AG04450 (cell line): ENCODE results near the gene GAS6. TPM values are rescaled to one million over a fixed set of nuclear protein-coding genes. Genes with fewer than 3 reads are reported as not detected.

Experiments used
- CTCF ChIA-PET: fragments of 300-600, 350-600 bp; formaldehyde crosslinking; extraction: SDS; loops from one replicate; lab custom pipeline; 2022; ENCODE audit warnings: antibody characterized with exemption, inconsistent platforms; lab: Charles Lee
- POLR2A ChIA-PET: fragments of 350-600 bp; formaldehyde crosslinking; extraction: SDS; loops from one replicate; lab custom pipeline; 2021; ENCODE audit warnings: antibody characterized with exemption, inconsistent platforms; lab: Yijun Ruan, JAX
- DNase-seq: peaks from one replicate; pipeline ENCODE4 v3.0.0-alpha.2; 2011; ENCODE audit warnings: low read depth, low spot score
- H3K27ac ChIP-seq: one replicate; pipeline ENCODE4 v1.5.1; 2012; ENCODE audit warnings: low read depth, low read length, control low read depth
- H3K27me3 ChIP-seq: one replicate; pipeline ENCODE4 v1.6.0; 2012; ENCODE audit warnings: low read length; ENCODE audit not compliant: control insufficient read depth, insufficient read depth
- H3K4me3 ChIP-seq: 2 replicates; pipeline ENCODE4 v1.5.1; 2011; ENCODE audit warnings: mild to moderate bottlenecking, low read depth, low read length, control low read depth
- H3K9me3 ChIP-seq: 2 replicates; pipeline ENCODE4 v1.5.1; 2012; ENCODE audit warnings: low read length; ENCODE audit not compliant: control insufficient read depth, insufficient read depth
- polyA plus RNA-seq: library from polyadenylated mRNA; depleted of rRNA; stranded (reverse); fragments of >200 nt; gene quantifications from 2 replicates; pipeline ENCODE4 v1.2.3, GENCODE V29; 2011
- TF ChIP-seq, protein P1 (sequence below): IDR thresholded peaks from 2 replicates; pipeline ENCODE4 v1.5.1; 2011; ENCODE audit warnings: low read depth, low read length, control low read depth, inconsistent platforms

Gene GAS6
- polyA plus RNA-seq, 1 experiment = 356 TPM

DNA sequence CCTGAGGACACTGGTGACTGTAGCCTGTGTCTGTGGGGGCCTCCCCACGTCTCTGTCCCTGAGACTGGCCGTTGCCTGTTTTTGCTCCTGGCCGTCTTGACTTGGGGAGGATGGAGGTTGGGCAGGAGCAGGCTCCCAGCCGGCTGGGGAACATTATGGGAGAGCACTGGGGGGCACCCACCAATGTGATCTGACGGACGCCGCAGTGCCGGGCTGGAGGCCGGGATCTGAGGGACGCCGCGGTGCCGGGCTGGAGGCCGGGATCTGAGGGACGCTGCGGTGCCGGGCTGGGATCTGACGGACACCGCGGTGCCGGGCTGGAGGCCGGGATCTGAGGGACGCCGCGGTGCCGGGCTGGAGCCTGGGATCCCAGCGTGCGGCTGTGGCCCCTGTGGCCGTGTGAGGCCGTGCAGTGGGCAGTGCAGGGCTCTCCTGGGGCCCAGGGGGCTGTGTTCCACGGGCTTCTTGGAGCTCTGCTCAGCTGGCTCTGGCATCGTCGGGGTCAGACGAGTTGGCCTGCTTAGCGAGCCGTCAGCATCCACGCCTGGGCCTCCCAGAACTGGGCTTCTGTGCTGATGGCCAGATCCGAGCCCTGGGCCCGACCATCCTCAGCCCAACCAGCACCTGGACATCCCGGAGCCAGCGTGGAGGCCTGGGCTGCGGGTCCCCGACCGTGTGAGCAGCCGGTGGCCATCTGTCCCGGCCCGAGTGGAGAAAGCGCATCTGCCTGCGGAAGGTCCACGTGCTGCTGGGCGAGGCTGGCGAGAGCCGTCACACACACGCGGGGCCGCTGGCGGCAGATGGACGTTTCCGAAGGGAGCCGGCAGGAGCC, 45.8 kb downstream of the GAS6 start:
- DNase-seq = no peak
- ChIA-PET CTCF (no interaction called here), POLR2A (no interaction called here)
- Histone ChIP-seq H3K27ac (no peak overlapping the region), H3K4me3 (no peak overlapping the region), H3K9me3 (no peaks in the 10 kb centered on the region; the same call in 1 of the 2 replicates), H3K27me3 (no peaks in the 10 kb centered on the region)
- TF ChIP-seq, protein P1, sequence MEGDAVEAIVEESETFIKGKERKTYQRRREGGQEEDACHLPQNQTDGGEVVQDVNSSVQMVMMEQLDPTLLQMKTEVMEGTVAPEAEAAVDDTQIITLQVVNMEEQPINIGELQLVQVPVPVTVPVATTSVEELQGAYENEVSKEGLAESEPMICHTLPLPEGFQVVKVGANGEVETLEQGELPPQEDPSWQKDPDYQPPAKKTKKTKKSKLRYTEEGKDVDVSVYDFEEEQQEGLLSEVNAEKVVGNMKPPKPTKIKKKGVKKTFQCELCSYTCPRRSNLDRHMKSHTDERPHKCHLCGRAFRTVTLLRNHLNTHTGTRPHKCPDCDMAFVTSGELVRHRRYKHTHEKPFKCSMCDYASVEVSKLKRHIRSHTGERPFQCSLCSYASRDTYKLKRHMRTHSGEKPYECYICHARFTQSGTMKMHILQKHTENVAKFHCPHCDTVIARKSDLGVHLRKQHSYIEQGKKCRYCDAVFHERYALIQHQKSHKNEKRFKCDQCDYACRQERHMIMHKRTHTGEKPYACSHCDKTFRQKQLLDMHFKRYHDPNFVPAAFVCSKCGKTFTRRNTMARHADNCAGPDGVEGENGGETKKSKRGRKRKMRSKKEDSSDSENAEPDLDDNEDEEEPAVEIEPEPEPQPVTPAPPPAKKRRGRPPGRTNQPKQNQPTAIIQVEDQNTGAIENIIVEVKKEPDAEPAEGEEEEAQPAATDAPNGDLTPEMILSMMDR = no peak

DNA sequence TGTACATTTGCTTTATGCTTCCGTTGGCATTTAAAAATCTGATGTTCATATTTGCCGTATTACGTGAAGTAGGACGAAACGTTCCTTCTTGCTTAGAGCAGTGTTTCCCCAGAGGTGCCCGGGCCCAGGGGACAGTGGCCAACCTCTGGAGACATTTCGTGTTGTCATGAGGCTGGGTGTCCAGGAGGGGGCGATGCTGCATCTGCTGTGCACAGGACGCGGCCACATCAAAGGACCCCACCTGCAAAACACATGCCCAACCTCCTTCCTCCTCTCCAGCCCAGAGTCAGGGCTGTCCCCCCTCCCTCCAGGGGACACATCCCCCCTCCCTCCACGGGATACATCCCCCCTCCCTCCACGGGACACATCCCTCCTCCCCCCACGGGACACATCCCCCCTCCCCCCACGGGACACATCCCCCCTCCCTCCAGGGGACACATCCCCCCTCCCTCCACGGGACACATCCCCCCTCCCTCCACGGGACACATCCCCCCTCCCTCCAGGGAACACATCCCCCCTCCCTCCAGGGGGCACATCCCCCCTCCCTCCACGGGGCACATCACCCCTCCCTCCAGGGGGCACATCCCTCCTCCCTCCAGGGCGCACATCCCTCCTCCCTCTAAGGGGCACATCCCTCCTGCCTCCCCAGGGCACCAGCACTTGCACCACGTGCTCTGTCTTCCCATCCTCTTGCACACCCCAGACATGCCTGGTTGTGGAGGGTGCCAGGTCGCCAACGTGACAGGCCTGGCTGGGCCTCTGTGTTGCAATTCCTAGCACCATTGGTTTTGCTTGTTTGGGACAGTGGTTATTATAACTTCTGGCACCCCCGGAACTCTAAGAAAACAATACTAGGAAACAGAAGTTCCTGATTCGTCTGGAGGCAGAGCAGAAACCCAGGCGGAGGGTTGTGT, 46.7 kb downstream of the GAS6 start:
- H3K27ac ChIP-seq = no peak overlapping the region
- DNase-seq = peak; percentile 64
- H3K9me3 ChIP-seq = no peaks in the 10 kb centered on the region; the same call in 1 of the 2 replicates
- POLR2A ChIA-PET = no interaction called here
- H3K4me3 ChIP-seq = no peak overlapping the region
- TF ChIP-seq, protein P1 = peak; percentile 84
- H3K27me3 ChIP-seq = no peaks in the 10 kb centered on the region
- CTCF ChIA-PET = interaction anchor here (0.6 kb wide), 1 partner anchor 130 kb away, joined by 3 read pairs; no protein-coding TSS in a partner anchor

DNA sequence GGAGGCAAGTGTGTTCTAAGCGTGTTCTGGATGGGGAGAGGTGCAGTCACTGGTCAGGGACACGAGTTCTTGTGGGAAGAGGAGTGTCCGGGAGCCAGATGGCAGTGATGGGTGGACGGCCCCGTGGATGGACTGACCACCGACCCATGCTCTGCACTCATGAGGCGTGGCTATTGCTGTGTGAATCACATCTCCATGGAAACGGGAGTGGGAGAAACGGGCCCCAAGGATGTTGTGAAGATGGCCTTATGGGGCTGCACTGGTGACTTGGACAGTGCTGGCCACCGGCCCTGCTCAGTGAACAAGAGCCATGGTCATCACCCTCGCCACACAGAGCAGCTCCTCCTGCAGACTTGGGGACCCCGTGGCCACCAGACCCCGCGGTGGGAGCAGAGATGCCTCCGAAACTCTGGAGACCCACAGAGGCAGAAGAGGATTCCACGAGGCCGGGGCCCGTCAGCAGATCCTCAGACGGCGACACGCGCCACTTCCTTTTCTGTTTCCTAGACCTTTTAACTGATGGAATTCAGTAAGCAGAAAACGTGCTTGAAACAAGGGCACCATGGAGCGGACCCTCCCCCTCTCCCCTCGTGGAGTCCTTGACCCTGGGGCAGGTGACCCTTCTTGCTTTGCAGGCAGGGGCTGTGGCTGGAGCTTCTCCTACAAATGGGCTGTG, 47.5 kb downstream of the GAS6 start:
- H3K27me3 ChIP-seq = no peaks in the 10 kb centered on the region
- CTCF ChIA-PET = interaction anchor here (0.5 to 0.8 kb wide), 4 partner anchors 7 to 181 kb away, joined by 3 read pairs; no protein-coding TSS in a partner anchor
- TF ChIP-seq, protein P1 = no peak
- no peak for DNase-seq
- H3K4me3 ChIP-seq = no peak overlapping the region
- POLR2A ChIA-PET = interaction anchor here (0.6 kb wide), 1 partner anchor 1133 kb away, joined by 6 read pairs; no protein-coding TSS in a partner anchor
- H3K9me3 ChIP-seq = no peaks in the 10 kb centered on the region; the same call in 1 of the 2 replicates
- no peak overlapping the region for H3K27ac ChIP-seq

DNA sequence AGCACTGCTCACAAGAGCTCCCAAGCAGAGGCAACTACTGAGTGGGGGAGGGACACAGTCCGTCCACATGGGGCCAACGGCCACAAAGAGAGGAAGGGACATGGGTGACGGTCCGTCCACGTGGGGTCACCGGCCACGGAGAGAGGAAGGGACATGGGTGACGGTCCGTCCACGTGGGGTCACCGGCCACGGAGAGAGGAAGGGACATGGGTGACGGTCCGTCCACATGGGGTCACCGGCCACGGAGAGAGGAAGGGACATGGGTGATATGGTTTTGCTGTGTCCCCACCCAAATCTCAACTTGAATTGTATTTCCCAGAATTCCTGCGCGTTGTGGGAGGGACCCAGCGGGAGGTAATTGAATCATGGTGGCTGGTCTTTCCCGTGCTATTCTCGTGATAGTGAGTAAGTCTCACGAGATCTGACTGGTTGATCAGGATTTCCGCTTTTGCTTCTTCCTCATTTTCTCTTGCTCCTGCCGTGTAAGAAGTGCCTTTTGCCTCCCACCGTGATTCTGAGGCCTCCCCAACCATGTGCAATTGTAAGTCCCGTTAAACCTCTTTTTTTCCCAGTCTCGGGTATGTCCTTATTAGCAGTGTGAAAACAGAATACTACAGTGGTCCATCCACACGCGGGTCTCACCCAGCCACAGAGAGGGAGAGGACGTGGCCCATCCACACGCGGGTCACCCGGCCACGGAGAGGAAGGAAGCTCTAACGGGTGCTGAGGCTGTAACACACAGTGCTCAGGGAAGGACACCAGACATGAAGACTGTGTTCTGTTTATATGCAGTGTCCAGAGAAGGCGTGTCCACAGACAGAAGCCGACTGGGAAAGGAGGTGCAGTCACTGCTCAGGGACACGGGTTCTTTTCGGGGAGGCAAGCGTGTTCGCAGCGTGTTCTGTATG, 48.5 kb downstream of the GAS6 start:
- TF ChIP-seq, protein P1 = no peak
- no peak for DNase-seq
- no peaks in the 10 kb centered on the region for H3K27me3 ChIP-seq
- H3K9me3 ChIP-seq = peaks cover 5% of the 10 kb centered on the region; the same call in 1 of the 2 replicates
- ChIA-PET POLR2A (interaction anchor here (0.6 kb wide), 2 partner anchors 9 to 1132 kb away, joined by 4 to 6 read pairs; no protein-coding TSS in a partner anchor), CTCF (interaction anchor here (0.7 kb wide), 1 partner anchor 8 kb away, joined by 3 read pairs; no protein-coding TSS in a partner anchor)
- no peak overlapping the region for H3K27ac ChIP-seq
- no peak overlapping the region for H3K4me3 ChIP-seq
